HG03097 (cell line): ENCODE measurements around the gene COL4A4.
"Not testable (repeated sequence)": the region's sequence is repeated elsewhere in the genome, so short reads cannot be mapped to it uniquely, and the experiment has no call there.

Source experiments
- ATAC-seq: cut with Tn5 transposase; IDR thresholded peaks from one replicate; pipeline ENCODE4 v1.9.1; 2021; ENCODE audit not compliant: unreplicated experiment, low FRiP score

Gene COL4A4

GRCh38 chr2:227117852-227118251 is 46.2 kb downstream of the COL4A4 start:
- no peak for ATAC-seq

GRCh38 chr2:227117027-227117426 is 47.0 kb downstream of the COL4A4 start:
- ATAC-seq: no peak

- no peak for ATAC-seq
Observed at GRCh38 chr2:227115761-227116160, 48.2 kb downstream of the COL4A4 start.

- ATAC-seq: no peak
Observed at GRCh38 chr2:227106845-227107759, 56.9 kb downstream of the COL4A4 start.

GRCh38 chr2:227103583-227103982 is 60.4 kb downstream of the COL4A4 start:
- no peak for ATAC-seq

GRCh38 chr2:227099340-227099739 is 64.7 kb downstream of the COL4A4 start:
- ATAC-seq: no peak

GRCh38 chr2:227098162-227098515 is 65.9 kb downstream of the COL4A4 start:
- ATAC-seq: no peak

- no peak for ATAC-seq
Observed at GRCh38 chr2:227097495-227098161, 66.4 kb downstream of the COL4A4 start.

GRCh38 chr2:227095346-227095745 is 68.7 kb downstream of the COL4A4 start:
- no peak for ATAC-seq

GRCh38 chr2:227082286-227082685 is 81.7 kb downstream of the COL4A4 start:
- peak; percentile 86 for ATAC-seq

- ATAC-seq: no peak
Observed at GRCh38 chr2:227079726-227080125, 84.3 kb downstream of the COL4A4 start.

GRCh38 chr2:227065065-227065464 is 98.9 kb downstream of the COL4A4 start:
- ATAC-seq: not testable (repeated sequence)

GRCh38 chr2:227058888-227059399 is 105.1 kb downstream of the COL4A4 start:
- no peak for ATAC-seq

- ATAC-seq: no peak
Observed at GRCh38 chr2:227057743-227058447, 106.1 kb downstream of the COL4A4 start.

GRCh38 chr2:227057060-227057459 is 106.9 kb downstream of the COL4A4 start:
- ATAC-seq: no peak

GRCh38 chr2:227054006-227054405 is 110.0 kb downstream of the COL4A4 start:
- ATAC-seq: no peak

- ATAC-seq: no peak
Observed at GRCh38 chr2:227052879-227053278, 111.1 kb downstream of the COL4A4 start.

GRCh38 chr2:227043981-227044380 is 120.0 kb downstream of the COL4A4 start:
- no peak for ATAC-seq

GRCh38 chr2:227038550-227039189 is 125.3 kb downstream of the COL4A4 start:
- ATAC-seq: no peak

- no peak for ATAC-seq
Observed at GRCh38 chr2:227036527-227036926, 127.5 kb downstream of the COL4A4 start.
